ENCODE results near the gene NOTO. TPM values are rescaled to one million over a fixed set of nuclear protein-coding genes. Genes with fewer than 3 reads are reported as not detected.
A peak's percentile ranks its signal among the peaks of the same experiment; 100 is the strongest.

Gene NOTO
- total RNA-seq, 1 experiment from 2014 or later: not detected

DNA sequence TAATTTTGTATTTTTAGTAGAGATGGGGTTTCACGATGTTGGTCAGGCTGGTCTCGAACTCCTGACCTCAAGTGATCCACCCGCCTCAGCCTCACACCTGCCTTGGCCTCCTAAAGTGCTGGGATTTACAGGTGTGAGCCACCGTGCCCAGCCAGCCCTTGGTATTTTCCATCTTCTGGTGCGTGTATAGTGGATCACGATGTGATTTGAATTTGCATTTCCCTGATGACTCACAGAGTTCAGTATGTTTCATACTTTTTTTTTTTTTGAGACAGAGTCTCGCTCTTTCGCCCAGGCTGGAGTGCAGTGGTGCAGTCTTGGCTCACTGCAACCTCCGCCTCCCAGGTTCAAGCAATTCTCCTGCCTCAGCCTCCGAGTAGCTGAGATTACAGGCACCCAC is 2.1 kb upstream of the NOTO start:
- peak; percentile 36 for DNase-seq (ENCODE audit: low read depth)

DNA sequence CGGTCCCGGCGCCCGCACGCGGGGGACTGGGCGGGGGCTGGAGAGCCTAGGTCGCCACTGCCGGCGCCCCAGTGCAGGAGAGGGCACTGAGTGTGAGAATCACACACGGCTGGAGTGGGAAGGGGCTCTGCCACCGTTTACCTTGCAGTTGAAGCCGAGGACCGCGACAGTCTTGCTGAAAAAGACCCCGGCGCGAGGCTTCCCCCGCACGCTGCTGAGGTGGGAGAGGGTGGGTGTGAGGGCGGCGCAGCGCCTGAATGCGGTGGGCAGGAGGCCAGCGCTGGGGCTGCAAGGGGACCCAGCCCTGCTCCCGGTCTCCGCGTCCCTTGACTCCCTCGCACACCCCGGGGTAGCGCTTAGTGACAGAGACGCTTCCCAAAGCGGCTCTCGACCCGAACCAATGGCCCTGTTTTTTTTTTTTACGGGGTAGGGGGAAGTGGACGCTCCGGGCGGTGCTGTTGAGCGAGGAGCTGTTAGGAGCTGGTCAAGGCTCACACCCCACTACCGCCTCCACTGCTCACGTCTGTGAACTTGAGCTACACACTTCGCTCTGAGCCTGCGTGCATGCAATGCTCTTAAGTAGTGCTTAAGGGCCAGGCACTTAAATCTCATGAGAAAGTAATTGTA is 794 bp downstream of the NOTO start:
- no peak for DNase-seq (ENCODE audit: low read depth)

DNA sequence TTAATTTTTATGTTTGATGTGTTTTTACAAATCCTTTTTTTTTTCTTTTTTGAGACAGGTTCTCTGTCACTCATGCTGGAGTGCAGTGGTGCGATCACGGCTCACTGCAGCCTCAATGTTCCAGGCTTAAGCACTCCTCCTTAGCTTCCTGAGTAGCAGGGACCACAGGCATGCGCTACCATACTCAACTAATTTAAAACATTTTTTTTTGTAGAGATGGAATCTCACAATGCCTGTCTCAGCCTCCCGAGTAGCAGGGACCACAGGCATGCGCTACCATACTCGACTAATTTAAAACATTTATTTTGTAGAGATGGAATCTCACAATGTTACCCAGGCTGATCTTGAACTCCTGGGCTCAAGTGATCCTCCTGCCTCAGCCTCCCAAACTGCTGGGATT is 3.2 kb downstream of the NOTO start:
- DNase-seq (ENCODE audit: low read depth): no peak

DNA sequence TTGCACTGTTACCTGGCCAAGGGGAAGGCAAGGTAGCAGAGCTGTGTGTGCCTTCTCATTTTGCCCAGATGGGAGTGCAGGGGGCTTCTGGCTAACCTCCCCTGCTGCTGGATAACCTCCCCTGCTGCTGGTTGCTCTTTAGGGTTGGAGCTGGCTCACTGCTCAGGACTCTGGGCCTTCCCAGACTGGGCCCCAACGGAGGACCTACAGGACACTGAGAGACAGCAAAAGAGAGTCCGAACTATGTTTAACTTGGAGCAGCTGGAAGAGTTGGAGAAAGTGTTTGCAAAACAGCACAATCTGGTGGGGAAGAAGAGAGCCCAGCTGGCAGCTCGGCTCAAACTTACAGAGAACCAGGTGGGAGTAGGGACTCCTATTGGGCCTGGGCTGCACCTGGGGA is 5.9 kb downstream of the NOTO start:
- no peak for DNase-seq (ENCODE audit: low read depth)

DNA sequence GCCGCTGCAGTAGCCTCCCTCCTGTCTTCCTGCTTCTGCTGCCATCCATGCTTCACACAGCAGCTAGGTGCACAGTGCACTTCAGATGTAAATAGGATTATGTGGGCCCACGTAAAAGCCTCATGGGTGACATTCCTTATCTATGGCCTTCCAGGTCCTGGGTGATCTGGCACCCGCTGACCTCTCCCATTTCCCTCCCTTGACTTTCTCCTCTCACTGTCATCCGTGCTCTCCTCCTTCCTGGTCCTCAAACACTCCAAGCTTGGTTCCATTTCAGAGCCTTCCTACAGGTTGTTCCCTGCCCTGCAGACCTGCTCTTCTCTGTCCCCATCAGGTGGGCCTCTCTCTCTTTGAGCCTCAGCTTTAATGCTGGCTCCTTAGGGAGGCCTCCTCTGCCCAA is 7.6 kb downstream of the NOTO start:
- DNase-seq (ENCODE audit: low read depth): no peak

DNA sequence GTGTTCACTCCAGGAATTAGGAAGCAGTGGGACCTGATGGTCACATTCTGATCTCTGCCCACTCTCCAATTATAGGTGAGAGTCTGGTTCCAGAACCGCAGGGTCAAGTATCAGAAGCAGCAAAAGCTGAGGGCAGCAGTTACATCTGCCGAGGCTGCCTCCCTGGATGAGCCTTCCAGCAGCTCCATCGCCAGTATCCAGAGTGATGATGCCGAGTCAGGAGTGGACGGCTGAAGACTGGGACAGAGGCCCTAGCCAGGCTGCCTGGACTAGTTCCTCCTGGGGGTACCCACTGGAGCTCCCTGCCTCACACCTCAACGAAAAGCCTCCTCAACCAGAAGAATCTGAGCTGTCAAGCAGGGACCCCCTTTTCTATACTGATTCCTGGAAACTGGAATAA is 8.3 kb downstream of the NOTO start:
- DNase-seq (ENCODE audit: low read depth): no peak

DNA sequence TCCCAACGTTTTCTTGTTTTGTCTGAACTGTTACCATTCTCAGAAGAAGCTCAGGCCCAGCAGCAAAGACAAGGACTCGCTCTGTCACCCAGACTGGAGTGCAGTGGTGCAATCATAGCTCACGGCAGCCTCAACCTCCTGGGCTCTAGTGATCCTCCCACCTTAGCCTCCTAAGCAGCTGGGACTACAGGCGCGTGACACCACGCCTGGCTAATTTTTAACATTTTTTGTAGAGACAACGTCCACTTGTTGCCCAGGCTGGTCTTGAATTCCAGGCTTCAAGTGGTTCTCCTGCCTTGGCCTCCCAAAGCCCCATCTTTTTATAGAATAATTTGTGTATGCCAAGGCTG is 9.7 kb downstream of the NOTO start:
- no peak for DNase-seq (ENCODE audit: low read depth)

DNA sequence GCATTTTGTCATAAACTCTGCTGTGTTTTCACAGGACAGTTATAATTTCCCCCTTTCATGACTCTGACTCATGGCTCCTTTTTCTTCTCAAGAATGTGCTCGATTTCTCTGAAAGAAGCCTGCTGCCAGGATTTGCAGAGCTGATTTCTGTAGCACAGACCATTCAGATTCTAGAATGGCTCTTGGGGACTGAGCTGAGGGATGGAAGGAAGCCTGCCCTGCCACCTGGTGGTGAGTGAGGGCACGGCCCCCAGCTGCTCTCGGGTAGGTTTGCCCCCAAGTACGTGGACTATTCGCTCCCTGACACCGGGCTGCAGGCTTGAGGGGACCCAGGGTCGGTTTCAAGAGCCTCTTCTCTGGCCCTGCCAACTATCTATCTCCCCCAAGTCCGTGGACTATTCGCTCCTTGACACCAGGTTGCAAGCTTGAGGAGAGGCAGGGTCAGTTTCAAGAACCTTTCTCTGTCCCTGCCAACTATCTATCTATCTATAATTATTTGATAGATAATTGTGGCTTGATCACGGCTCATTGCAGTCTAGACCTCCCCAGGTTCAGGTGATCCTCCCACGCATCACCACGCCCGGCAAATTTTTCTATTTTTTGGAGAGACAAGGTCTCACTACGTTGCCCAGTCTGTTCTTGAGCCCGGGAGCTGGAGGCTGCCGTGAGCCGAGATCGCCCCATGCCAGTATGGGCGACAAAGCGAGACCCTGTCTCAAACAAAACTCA is 10.2 kb downstream of the NOTO start:
- peak; percentile 67 for DNase-seq (ENCODE audit: low read depth)

DNA sequence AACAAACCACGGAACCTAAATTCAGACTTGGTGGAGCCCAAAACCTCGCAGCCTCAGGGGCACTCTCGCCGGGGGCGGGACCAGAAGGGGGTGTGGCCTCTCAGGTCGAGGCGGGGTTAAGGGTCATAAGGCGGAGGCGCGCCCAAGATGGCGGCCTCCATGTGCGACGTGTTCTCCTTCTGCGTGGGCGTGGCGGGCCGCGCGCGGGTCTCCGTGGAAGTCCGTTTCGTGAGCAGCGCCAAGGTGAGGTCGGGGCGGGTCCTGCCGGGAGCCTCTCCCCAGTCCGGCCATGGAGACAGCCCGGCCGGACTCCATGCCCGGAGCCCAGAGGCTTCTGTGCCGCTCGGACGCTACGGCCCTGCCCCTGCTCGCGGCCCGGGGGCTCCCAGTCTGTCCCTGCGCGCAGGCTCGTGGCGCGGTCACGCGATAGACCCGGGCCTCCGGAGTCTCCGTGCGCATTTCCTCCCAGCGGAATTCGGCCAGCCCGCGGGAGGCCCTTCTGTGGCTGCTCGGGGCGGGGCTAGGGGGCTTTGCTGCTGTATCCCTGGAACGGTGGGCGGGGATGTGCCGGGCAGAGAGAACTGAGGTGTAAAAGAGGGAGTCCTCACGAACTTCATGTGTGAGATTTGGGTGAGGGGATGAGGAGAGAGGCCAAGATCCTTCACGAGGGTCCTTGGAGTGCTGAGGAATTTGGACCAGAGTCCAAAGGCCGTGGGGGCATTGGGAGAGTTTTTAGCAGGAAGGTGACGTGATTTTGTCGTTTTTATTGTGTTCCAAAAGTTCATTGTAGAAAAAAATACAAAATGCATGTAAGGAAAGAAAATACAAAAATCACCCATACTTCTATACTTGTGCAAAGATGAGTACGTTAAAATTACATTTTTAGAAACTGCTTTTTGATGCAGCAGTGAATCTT is 12.0 kb downstream of the NOTO start, which contains the start of gene SMYD5:
TSS of gene SMYD5 (plus strand) at position 126 of the 916 bp plus-strand sequence. CDS start at position 148, 22 bp downstream.
- peak; percentile 76 for DNase-seq (ENCODE audit: low read depth)

DNA sequence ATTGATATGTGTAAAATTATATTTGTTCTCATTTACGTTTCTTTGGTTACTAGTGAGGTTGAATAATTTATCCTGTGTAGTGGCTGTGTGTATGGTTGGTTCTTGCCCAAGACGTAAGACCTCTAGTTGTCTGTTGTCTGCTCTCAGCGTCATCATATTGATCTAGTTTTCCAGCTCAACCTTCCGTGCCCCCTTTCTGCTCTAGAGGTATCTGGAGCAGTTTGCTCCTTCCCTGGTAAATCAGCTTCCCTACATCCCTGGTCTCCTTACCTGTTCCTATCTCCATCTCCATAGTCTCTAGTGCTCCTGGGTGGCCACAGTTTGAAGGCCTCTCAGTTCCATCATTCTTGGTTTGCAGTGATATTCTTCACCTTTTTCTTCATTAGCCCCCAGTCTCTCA is 12.9 kb downstream of the NOTO start:
- DNase-seq (ENCODE audit: low read depth): no peak

DNA sequence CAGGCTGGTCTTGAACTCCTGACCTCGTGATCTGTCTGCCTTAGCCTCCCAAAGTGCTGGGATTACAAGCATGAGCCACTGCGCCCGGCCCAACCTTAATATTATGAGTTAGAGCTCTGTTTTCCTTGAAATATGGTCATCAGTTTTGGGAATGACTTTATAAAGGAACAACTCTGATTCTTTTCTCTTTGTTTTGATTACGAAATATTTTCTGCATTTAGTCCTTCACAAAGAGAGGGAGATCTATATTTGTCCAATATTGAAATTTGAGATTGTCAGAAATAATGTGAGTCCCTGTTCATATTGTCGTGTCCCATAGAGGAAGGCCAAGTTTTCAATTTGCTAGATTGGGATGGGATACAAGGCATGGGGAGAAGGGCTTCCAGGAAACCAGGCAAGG is 14.8 kb downstream of the NOTO start:
- DNase-seq (ENCODE audit: low read depth): no peak

DNA sequence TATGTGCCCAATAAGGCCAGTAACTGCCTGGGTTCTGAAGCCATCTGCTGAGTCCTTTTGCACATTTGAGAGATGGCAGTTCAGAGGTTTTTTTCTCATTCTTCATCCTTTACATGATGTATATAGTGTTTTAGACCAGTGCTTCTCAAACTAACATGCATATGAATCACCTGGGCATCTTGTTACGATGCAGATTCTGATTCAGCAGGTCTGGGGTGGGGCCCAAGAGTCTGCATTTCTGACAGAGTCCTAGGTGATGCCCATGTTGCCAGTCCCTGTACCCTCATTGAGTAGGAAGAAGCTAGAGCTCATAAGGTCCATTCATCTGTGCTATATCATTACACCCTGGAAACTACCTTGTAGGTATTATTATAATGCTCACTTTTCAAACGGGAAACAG is 15.5 kb downstream of the NOTO start:
- no peak for DNase-seq (ENCODE audit: low read depth)

DNA sequence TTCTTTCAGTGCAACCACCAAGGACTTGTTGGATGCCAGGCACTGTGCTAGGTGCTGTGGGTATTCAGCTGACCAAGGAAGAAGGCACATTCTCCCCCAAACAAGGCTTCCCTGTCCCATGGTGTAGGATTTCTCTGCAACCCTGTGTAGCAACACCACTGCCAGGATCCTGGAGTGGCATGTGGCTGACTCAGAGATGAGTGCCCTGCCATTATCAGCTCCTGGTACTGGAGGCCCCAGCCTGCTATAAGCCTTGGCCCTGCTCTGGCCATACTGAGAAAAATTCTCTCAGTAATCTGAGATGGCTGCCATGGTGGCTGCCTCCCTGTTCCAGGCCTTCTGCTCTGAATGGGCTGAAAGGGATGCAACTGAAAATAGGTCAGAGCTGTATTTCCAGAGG is 15.9 kb downstream of the NOTO start:
- DNase-seq (ENCODE audit: low read depth): peak; percentile 70

DNA sequence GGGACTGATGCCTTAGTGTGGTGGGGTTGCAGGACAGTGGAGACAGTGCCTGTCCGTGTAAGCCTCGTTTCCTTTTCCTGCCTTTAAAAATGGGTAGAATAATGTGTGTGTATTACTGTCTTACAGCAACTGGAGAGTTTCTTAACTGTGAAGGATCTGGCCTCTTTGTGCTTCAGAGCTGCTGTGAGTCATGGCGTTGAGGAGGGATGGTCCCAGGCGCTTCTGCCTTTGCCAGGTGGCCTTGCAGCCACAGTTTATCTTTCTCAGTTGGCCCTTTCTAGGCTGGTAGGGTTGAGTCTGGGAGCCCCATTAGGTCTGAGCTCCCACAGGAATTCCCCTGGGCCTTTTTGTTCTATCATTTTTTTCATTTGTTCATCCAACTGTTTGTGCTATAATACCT is 21.4 kb downstream of the NOTO start:
- DNase-seq (ENCODE audit: low read depth): no peak

DNA sequence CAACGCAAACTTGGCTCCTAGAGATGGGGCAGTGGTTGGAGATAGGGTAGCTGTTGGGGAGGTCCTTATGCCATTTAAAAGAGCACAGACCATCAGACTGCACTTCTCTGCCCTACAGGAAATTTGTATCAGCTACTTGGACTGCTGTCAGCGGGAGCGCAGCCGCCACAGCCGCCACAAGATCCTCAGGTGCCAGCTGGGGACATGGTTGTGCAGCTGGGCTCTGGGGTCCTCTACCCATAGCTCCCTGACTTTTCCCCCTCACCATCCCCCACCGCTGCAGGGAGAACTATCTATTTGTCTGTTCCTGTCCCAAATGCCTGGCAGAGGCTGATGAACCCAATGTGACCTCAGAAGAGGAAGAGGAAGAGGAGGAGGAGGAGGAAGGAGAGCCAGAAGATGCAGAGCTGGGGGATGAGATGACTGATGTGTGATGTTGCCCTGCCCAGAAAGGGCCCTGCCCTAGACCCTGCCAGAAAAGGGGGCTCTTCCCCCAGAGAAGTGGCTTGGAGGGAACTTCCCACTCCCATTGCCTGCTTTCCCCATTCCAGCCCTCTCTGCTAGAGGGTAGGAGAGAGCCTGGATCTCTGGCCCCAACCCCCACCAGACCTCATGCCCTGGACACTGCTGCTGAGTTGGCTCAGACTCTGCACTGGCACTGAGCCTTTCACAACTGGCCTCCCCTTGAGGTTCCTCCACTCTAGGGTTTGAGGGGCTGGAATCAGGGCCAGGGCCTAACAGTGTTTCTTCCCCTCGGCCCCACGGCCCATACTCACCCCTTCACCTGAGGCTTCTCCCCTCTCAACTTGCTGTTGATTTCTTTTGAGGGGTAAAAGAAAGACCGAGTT is 23.4 kb downstream of the NOTO start:
- DNase-seq (ENCODE audit: low read depth): no peak

DNA sequence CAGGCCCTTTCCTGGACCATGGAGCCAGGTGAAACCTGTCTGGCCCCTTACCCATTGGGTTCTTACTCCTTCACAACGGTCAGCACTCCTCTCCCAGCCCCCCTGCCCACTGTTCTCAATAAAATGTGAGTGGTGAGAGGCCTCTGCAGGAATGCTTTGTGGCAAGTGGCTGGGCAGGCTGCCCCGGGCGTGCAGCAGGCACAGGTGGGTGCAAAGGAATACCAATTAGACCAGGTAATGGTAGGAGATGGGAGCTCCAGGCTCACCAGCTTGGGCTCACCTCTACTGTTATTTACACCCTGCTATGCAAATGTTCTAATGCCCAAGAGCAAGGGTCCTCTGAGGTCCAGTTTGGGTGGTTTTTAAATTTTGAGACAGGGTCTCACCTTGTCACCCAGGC is 24.7 kb downstream of the NOTO start:
- no peak for DNase-seq (ENCODE audit: low read depth)

DNA sequence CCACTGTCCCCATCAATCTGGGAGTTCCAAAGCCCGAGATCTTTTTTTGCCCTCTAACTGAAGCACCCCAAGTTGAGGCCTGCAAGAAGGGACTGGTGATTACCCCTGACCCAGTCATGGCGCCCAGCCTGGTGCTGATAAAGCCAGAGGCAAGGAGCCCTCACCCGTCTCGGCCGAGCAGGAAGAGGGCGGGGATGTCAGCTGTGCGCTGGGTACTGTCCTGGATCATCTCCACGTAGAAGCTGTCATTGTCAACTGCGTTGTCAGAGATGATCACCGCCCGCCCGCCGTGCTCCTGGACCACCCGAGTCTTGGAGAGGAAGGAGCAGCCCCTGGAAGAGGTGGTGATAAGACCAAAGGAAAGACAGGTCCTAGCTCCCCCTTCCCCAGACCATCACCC is 26.3 kb downstream of the NOTO start:
- DNase-seq (ENCODE audit: low read depth): no peak

DNA sequence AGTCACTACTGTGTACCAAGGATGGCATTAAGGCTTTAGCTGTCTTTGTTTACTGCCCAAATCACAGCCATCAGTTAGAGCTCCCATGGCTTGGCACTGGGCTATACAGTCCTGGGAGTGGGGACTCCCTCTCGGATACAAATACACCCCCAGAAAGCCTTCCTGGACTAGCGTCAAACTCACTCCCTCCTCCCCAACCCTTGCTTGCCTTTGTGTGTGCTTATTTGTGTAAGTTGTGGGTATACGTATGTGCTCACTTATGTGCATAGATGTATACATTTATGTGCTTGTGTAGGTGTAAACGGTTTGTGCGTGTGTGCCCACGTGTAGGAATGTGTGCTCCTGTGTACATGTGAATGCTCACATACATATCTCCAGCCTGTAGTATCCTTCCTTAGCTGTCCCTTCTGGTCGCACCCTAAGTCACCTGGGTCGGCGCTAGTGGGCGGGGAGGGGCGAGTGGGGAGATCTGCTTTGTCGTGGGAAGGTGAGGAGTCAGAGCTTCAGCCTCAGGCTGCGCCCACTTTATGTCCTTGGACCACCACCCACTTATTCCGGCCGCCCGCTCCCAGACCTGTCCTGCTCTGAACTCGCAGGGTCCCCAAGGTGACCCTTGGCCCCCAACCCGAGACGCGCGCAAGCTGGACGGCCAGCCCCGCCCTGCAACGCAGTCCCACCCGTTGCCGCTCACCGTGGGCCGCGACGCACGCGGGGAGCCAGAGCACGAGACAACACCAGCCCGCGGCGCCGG is 30.2 kb downstream of the NOTO start:
- DNase-seq (ENCODE audit: low read depth): peak; percentile 18

DNA sequence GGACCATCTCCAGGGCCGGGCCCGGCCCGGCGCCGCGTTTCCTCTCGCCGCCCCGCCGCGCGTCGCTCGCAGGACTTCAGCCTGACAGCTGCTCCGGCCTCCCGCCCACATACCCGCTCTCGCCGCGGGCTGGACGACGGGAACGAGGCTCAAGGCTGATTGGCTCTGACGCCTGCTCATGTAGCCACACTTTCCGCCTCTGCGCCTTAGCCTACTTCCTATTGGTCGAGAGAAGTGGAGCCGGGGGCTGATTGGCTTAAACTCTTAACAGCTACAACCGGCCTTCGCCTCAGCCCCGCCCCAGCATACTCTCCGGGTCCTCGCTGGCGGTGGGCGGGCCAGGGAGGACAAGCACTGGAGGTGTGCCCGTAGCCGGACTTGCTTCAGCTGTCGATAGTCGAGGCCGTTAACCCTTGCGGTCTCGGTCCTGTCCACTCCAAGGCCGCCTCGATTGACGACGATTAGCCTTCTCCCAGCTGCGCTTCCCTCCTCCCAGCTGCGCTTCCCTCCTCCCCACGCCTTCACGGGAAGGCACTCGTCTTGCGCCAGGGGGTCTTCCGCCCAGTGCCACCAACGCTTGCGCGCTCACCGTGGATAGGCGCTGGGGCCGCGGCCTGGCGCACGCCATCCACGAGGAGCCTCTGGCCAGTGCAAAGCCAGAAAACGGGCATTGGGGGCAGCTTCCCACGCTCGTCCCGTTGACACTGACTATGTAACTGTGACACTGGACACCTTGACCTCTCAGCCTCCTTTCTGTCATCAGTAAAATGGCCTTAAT is 31.0 kb downstream of the NOTO start, which contains the start of gene PRADC1:
TSS of gene PRADC1 (minus strand) at position 86 of the 778 bp plus-strand sequence. CDS start at position 7, 79 bp downstream.
- peak; percentile 99 for DNase-seq (ENCODE audit: low read depth)
